HUES64 (cell line): ENCODE results near the gene ZNF592.

ENCODE experiments used
- H3K27ac ChIP-seq: 2 replicates; pipeline ENCODE4 v1.7.0; 2013; ENCODE audit warnings: low read depth, low read length, inconsistent platforms
- H3K27me3 ChIP-seq: 2 replicates; pipeline ENCODE4 v1.6.1; 2013; ENCODE audit warnings: mild to moderate bottlenecking, low read length; ENCODE audit not compliant: insufficient read depth
- H3K36me3 ChIP-seq: 2 replicates; pipeline ENCODE4 v1.6.1; 2013; ENCODE audit warnings: mild to moderate bottlenecking, low read length; ENCODE audit not compliant: insufficient read depth
- H3K4me1 ChIP-seq: 2 replicates; pipeline ENCODE4 v1.6.1; 2013; ENCODE audit warnings: mild to moderate bottlenecking, low read length, moderate library complexity; ENCODE audit not compliant: insufficient read depth
- H3K4me3 ChIP-seq: 2 replicates; pipeline ENCODE4 v1.5.1; 2013; ENCODE audit warnings: mild to moderate bottlenecking, low read length, moderate library complexity
- H3K9ac ChIP-seq: 2 replicates; pipeline ENCODE4 v1.6.1; 2013; ENCODE audit warnings: mild to moderate bottlenecking, low read depth, low read length
- H3K9me3 ChIP-seq: 2 replicates; pipeline ENCODE4 v1.6.1; 2013; ENCODE audit warnings: low read depth, low read length; ENCODE audit not compliant: insufficient read depth
- WGBS: fragments of 150-250, 120-280 bp; methylation state at CpG from one replicate; pipeline ENCODE4 v1.1.7; 2013; ENCODE audit warnings: missing lambda C conversion rate; 5-methylcytosine and 5-hydroxymethylcytosine counted together

ZNF592 gene

GRCh38 chr15:84821501-84822021 is 73.2 kb downstream of the ZNF592 start:
- Histone ChIP-seq H3K27ac (no peak overlapping the region), H3K27me3 (0 out of 2 replicates have a peak, but pooled peaks cover 3% of the 10 kb centered on the region), H3K4me1 (peaks cover 31% of the 10 kb centered on the region), H3K4me3 (no peak overlapping the region), H3K9me3 (no peaks in the 10 kb centered on the region), H3K36me3 (peaks cover 10% of the 10 kb centered on the region), H3K9ac (no peak overlapping the region)
- WGBS = 88% methylated on average over 8 of the region's 8 CpGs

GRCh38 chr15:84822653-84823281 is 74.4 kb downstream of the ZNF592 start:
- Histone ChIP-seq H3K9me3 (no peaks in the 10 kb centered on the region), H3K36me3 (peaks cover 14% of the 10 kb centered on the region), H3K4me3 (no peak overlapping the region), H3K27ac (no peak overlapping the region), H3K4me1 (peaks cover 24% of the 10 kb centered on the region), H3K9ac (no peak overlapping the region), H3K27me3 (no peaks in the 10 kb centered on the region)
- 94% methylated on average over 4 of the region's 4 CpGs for WGBS

- Histone ChIP-seq H3K27me3 (no peaks in the 10 kb centered on the region), H3K4me3 (no peak overlapping the region), H3K9me3 (no peaks in the 10 kb centered on the region), H3K4me1 (peaks cover 18% of the 10 kb centered on the region), H3K36me3 (peaks cover 20% of the 10 kb centered on the region), H3K9ac (no peak overlapping the region), H3K27ac (no peak overlapping the region)
- 90% methylated on average over 3 of the region's 3 CpGs for WGBS
Observed at GRCh38 chr15:84823282-84823878, 75.0 kb downstream of the ZNF592 start.

GRCh38 chr15:84824260-84825007 is 76.0 kb downstream of the ZNF592 start:
- H3K4me1 ChIP-seq = peaks cover 7% of the 10 kb centered on the region; the same call in 1 of the 2 replicates
- H3K27me3 ChIP-seq = no peaks in the 10 kb centered on the region
- no peaks in the 10 kb centered on the region for H3K9me3 ChIP-seq
- H3K36me3 ChIP-seq = peaks cover 29% of the 10 kb centered on the region
- no peak overlapping the region for H3K4me3 ChIP-seq
- no peak overlapping the region for H3K9ac ChIP-seq
- WGBS = 96% methylated on average over 6 of the region's 6 CpGs
- no peak overlapping the region for H3K27ac ChIP-seq

GRCh38 chr15:84826369-84826823 is 78.0 kb downstream of the ZNF592 start:
- H3K4me1 ChIP-seq = peaks cover under 1% of the 10 kb centered on the region; the same call in 1 of the 2 replicates
- no peak overlapping the region for H3K4me3 ChIP-seq
- H3K27me3 ChIP-seq = no peaks in the 10 kb centered on the region
- no peak overlapping the region for H3K9ac ChIP-seq
- peaks cover 37% of the 10 kb centered on the region for H3K36me3 ChIP-seq
- H3K9me3 ChIP-seq = no peaks in the 10 kb centered on the region
- 62% methylated on average over 6 of the region's 6 CpGs for WGBS
- H3K27ac ChIP-seq = no peak overlapping the region

GRCh38 chr15:84827246-84827645 is 78.9 kb downstream of the ZNF592 start:
- H3K4me1 ChIP-seq = no peaks in the 10 kb centered on the region
- H3K9ac ChIP-seq = no peak overlapping the region
- no peak overlapping the region for H3K27ac ChIP-seq
- H3K9me3 ChIP-seq = no peaks in the 10 kb centered on the region
- H3K27me3 ChIP-seq = no peaks in the 10 kb centered on the region
- H3K36me3 ChIP-seq = peaks cover 39% of the 10 kb centered on the region
- no peak overlapping the region for H3K4me3 ChIP-seq
- WGBS = 96% methylated on average over 9 of the region's 9 CpGs

- Histone ChIP-seq H3K9ac (no peak overlapping the region), H3K9me3 (no peaks in the 10 kb centered on the region), H3K27ac (no peak overlapping the region), H3K36me3 (peaks cover 49% of the 10 kb centered on the region), H3K4me1 (no peaks in the 10 kb centered on the region), H3K4me3 (no peak overlapping the region), H3K27me3 (no peaks in the 10 kb centered on the region)
- WGBS = 90% methylated on average over 13 of the region's 14 CpGs
Observed at GRCh38 chr15:84828086-84828908, 79.9 kb downstream of the ZNF592 start.

GRCh38 chr15:84829428-84829827 is 81.0 kb downstream of the ZNF592 start:
- Histone ChIP-seq H3K4me3 (no peak overlapping the region), H3K9ac (no peak overlapping the region), H3K36me3 (peaks cover 46% of the 10 kb centered on the region), H3K27me3 (no peaks in the 10 kb centered on the region), H3K27ac (no peak overlapping the region), H3K4me1 (no peaks in the 10 kb centered on the region), H3K9me3 (no peaks in the 10 kb centered on the region)
- WGBS = 97% methylated on average over 8 of the region's 8 CpGs

- 89% methylated on average over 2 of the region's 2 CpGs for WGBS
- no peaks in the 10 kb centered on the region for H3K27me3 ChIP-seq
- H3K9ac ChIP-seq = no peak overlapping the region
- H3K9me3 ChIP-seq = no peaks in the 10 kb centered on the region
- H3K4me3 ChIP-seq = no peak overlapping the region
- H3K4me1 ChIP-seq = no peaks in the 10 kb centered on the region
- no peak overlapping the region for H3K27ac ChIP-seq
- peaks cover 45% of the 10 kb centered on the region for H3K36me3 ChIP-seq
Observed at GRCh38 chr15:84830036-84830435, 81.6 kb downstream of the ZNF592 start.

- H3K27me3 ChIP-seq = no peaks in the 10 kb centered on the region
- H3K36me3 ChIP-seq = peaks cover 45% of the 10 kb centered on the region
- no peak overlapping the region for H3K27ac ChIP-seq
- no peak overlapping the region for H3K4me3 ChIP-seq
- 92% methylated on average over 4 of the region's 5 CpGs for WGBS
- no peak overlapping the region for H3K9ac ChIP-seq
- no peaks in the 10 kb centered on the region for H3K9me3 ChIP-seq
- no peaks in the 10 kb centered on the region for H3K4me1 ChIP-seq
Observed at GRCh38 chr15:84831028-84831427, 82.6 kb downstream of the ZNF592 start.
